Stimulated activated CD4-positive, alpha-beta T cell treated with anti-CD3 and anti-CD28 coated beads, Interleukin-2, amount 100 ng/mL, for 48 hours (primary cell): ENCODE data around the gene TMCO2.
"Not testable (repeated sequence)": the region's sequence is repeated elsewhere in the genome, so short reads cannot be mapped to it uniquely, and the experiment has no call there.

Experiments used
- DNase-seq, 2 donors: peaks; one replicate each; pipeline ENCODE4 v3.0.0-alpha.2; 2020

Gene TMCO2

GRCh38 chr1:40247655-40248054 lies at the start of gene TMCO2:
TMCO2 (plus strand) TSS chr1:40247937; CDS start chr1:40247994, 57 bp downstream.
- DNase-seq, result no peak

DNA sequence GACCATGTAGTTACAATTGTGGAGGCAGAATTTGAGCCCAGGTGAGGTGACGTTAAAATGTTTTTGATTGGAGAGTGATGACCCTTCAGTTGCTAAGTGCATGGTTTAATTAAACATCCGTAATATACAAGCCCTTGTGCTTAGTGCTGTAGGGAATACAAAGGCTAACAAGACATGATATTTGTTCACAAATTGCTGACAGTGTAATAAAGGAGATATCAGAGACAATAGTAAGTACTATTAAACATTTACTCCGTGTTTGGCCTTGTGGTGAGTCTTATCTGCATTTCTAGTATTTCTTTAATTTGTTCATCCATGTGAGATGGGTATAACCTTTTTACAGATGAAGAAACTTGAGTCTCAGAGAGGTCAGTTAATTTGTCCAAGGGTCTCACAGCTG lies 48.6 kb upstream of the TMCO2 start:
- DNase-seq, result no peak

GRCh38 chr1:40204856-40205255 lies 42.9 kb upstream of the TMCO2 start:
- no peak for DNase-seq

GRCh38 chr1:40210511-40211204 lies 37.1 kb upstream of the TMCO2 start:
- DNase-seq, result no peak

GRCh38 chr1:40218333-40218732 lies 29.4 kb upstream of the TMCO2 start:
- DNase-seq, result no peak

- DNase-seq, result not testable (repeated sequence)
Observed at GRCh38 chr1:40221471-40221905, 26.2 kb upstream of the TMCO2 start.

- DNase-seq, result no peak
Observed at GRCh38 chr1:40221977-40222772, 25.6 kb upstream of the TMCO2 start.

DNA sequence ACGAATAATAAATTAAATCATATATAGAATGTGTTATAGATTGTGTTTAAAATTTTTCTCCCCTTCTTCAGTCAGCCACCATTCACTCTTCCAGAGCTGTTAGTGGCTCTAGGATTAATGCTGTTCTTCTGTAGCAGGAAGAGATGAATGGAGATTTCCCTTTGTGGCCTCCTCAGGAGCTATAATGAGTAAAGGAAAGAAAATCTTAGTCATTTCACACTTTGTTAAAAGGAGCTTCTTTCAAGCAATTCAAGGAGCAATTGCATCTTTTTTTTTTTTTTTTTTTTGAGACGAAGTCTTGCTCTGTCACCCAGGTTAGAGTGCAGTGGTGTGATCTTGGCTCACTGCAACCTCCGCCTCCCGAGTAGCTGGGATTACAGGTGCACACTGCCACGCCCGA lies 23.7 kb upstream of the TMCO2 start:
- no peak for DNase-seq

GRCh38 chr1:40226192-40226591 lies 21.5 kb upstream of the TMCO2 start:
- DNase-seq, result no peak

GRCh38 chr1:40232444-40232843 lies 15.3 kb upstream of the TMCO2 start:
- DNase-seq, result peak; percentile 58 to 63

GRCh38 chr1:40239626-40240025 lies 8.1 kb upstream of the TMCO2 start:
- DNase-seq, result no peak

GRCh38 chr1:40240390-40240789 lies 7.3 kb upstream of the TMCO2 start:
- DNase-seq, result no peak

DNA sequence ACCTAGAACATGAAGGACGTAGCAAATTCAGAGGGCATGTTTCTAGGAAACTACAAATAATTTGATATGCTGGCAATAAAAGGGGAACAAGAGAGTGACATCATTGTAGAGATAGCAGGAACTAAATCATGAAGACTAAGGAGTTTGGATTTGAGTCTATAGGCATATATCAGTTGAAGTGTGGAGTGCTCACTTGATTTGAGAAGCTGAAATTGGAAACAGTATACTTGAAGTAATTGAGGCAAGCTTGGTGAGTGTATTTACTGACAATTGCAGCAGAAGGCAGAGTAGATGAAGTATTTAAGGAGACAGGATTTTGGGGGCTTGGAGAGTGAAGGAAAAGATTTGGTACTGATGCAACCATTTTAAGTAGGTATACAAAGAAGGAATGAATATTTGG lies 6.4 kb upstream of the TMCO2 start:
- no peak for DNase-seq

GRCh38 chr1:40243351-40243750 lies 4.4 kb upstream of the TMCO2 start:
- DNase-seq, result no peak

DNA sequence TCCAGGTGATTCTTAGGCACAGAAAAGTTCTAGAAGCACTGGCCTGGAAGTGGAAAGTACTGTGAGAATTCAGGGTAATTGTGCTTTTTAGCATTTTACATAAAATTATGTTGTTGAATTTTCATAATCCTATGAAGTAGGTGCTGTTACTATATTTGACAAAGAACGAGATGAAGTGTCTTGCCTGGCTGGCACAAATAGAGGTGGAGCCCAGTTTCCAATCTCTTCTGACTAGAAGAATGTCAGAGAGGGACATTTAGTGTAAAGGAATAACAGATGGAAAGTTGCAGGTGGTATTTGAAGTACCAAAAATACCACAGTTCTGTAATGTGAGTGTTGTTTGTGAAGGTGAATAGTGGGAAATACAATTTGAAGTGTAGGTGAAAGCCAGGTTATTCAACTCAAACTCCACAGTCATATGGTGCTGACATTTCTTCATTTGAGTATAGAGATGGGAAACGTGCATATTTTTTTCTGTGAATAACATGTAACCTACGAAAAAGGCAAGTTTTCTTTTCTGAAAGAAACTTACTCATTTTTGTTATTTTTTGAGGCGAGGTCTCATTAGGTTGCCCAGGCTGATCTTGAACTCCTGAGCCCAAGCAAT lies 3.5 kb upstream of the TMCO2 start:
- DNase-seq, result no peak

DNA sequence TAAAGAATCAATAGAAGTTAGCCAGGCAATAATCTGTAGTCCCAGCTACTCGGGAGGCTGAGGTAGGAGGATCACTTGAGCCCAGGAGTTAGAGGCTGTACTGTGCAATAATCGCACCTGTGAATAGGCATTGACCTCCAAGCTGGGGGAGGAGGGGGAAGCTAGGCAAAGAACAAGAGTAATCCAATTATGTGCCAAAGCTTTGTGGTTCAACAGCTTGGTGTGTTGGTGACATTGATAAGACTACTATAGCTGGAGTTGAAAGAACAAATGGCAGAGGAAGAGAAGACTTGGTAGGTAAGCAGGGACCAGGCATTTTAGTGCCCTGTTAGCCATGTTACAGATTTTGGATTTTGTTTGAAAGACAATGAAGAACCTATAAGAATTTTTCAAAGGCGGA lies 2.1 kb upstream of the TMCO2 start:
- no peak for DNase-seq

GRCh38 chr1:40248412-40248811 lies 675 bp downstream of the TMCO2 start:
- no peak for DNase-seq

GRCh38 chr1:40251456-40251855 lies 3.7 kb downstream of the TMCO2 start:
- DNase-seq, result no peak

DNA sequence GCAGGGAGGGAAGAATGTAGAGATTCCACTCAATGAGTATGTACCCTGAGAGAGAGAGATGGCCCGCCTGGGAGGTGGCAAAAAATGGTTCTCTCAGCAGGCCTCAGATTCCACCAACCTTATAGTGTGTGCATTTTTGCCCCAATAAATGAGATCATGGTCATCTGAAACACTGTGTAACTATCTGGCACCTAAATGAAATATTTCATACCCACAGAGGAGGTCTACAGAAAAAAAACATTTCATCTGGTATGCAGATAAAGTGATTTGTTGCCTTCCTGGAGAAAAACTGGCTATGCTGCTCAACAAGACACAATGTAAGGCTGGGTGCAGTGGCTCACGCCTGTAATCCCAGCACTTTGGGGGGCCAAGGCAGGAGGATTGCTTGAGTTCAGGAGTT lies 4.9 kb downstream of the TMCO2 start:
- no peak for DNase-seq

GRCh38 chr1:40255231-40255630 lies 7.5 kb downstream of the TMCO2 start:
- no peak for DNase-seq

DNA sequence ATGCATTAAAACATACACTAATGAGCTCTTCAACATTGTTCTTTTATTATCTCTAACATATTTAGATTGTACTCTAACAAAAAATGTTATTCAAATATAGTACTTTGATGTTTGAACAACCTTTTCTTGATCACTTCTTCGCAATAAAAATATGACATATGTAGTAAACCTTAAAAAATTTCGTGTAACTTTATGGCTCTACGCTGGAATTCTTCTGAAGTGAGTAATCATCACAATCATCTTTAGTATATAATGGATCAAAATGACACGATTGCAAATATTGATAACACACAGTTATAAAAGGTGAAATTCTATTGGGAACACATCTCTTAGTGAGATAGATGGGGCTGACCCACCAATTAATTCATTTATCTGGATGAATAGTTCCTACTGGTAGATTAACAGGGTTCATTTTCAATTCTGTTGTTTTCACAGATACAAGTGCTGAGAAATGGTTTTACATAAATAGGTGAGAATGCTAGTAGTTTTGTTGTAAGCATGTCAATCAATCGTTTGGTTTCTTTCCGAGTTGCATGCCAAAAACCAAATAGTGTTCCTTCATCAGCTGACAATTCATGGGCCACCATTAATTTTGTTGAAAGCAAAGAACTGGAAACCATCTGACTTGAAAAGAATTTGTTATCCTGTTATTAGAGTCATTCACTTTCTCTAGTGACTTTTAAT lies 8.8 kb downstream of the TMCO2 start:
- no peak for DNase-seq

DNA sequence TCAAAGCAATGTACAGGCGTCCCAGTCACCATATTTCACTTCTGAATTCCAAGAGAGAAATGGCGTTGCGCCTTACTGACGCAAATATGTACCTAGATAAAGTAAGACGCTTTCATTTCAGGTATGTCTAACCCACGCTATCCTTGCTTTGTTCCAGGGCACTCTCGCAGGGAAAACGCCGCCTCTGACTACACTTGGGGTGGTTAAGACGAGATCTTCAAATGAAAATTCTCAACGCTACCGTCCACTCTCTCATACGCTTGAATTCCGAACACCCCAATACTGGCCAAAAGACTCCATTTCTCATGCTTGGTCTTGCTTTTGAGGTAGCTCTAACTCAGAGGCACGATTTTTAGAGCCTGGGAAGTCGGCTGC lies 9.6 kb downstream of the TMCO2 start:
- no peak for DNase-seq

DNA sequence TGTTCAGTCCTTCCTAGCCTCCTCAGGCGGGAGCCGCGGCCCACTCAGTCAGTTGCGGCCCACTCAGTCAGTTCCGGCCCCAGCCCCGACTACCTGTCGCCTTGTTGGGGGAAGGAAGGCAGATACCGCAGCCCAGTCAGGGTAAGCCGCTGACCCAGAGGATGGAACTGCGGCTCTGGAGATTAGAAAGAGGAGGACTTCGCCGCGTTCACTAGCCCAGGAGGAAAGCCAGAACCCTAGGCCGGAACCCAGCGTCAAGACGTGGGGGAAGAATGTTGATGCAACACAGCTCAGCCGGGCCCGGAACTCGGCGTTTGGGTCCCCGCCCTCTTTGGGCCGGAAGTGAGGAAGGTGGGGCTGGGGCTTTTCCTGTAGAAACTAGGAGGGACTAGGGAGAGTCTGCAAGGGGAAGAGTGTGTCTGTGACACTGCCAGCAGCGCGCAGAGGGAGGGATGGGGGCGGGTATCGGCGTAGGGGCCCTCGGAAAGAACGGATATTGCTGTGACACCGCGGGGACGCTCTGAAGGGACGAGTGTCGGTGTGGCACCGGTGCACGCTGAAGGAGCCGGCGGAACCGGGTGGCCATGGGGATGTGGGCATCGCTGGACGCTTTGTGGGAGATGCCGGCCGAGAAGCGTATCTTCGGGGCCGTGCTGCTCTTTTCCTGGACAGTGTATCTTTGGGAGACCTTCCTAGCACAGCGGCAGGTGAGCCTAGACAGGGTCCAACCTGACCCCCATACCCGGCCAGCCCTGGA lies 10.1 kb downstream of the TMCO2 start, which contains the start of gene ZMPSTE24:
ZMPSTE24 (plus strand) TSS at position 549 of the 757 bp plus-strand sequence; CDS start at position 585, 36 bp downstream.
- peak; percentile 89 to 92 for DNase-seq
